Breast epithelium (tissue), 4 donors: ENCODE measurements around the gene MFSD6L. TPM values are rescaled to one million over a fixed set of nuclear protein-coding genes. Genes with fewer than 3 reads are reported as not detected.

Experiments
- DNase-seq, 2 donors: peaks; one replicate each; pipeline ENCODE4 v3.0.0-alpha.2; 2019; ENCODE audit warnings: low spot score in 2 of 2
- H3K27ac ChIP-seq, 2 donors: fragments of 200-600 bp; sonication (generic) in 1 of 2; one replicate each; pipeline ENCODE4 v1.5.1; 2016 to 2019; ENCODE audit warnings: mild to moderate bottlenecking in 1 of 2
- H3K27me3 ChIP-seq, 2 donors: fragments of 200-600 bp; sonication (generic) in 1 of 2; one replicate each; pipeline versions ENCODE4 v1.5.1 to v1.6.0; 2017 to 2019; ENCODE audit warnings: control low read depth in 1 of 2, mild to moderate bottlenecking in 1 of 2
- H3K36me3 ChIP-seq: fragments of 200-600 bp; one replicate; pipeline ENCODE4 v1.5.1; 2019
- H3K4me1 ChIP-seq, 2 donors: fragments of 200-600 bp; sonication (generic); one replicate each; pipeline ENCODE4 v1.5.1; 2016 to 2019; ENCODE audit warnings: control low read depth in 1 of 2
- H3K4me3 ChIP-seq, 3 donors: fragments of 200-600 bp; sonication (generic); 1 replicate in 2 of 3; 2 replicates in 1 of 3; pipeline ENCODE4 v1.5.1; 2016 to 2019; ENCODE audit warnings: mild to moderate bottlenecking in 3 of 3, moderate library complexity in 2 of 3
- H3K9me3 ChIP-seq, 2 donors: fragments of 200-600 bp; sonication (generic) in 1 of 2; one replicate each; pipeline ENCODE4 v1.5.1; 2016 to 2019; ENCODE audit warnings: control low read depth in 1 of 2
- CTCF ChIP-seq, 3 donors: fragments of 450-650 bp; IDR thresholded peaks; one replicate each; pipeline ENCODE4 v1.5.1; 2016 to 2017; ENCODE audit warnings: antibody characterized with exemption in 3 of 3, mild to moderate bottlenecking in 3 of 3, moderate library complexity in 3 of 3
- POLR2A ChIP-seq: fragments of 450-650 bp; IDR thresholded peaks from one replicate; pipeline ENCODE4 v1.6.1; 2016; ENCODE audit warnings: antibody characterized with exemption, mild to moderate bottlenecking, moderate library complexity
- POLR2AphosphoS5 ChIP-seq, 3 donors: sonication (generic); formaldehyde crosslinking; IDR thresholded peaks; one replicate each; pipeline ENCODE4 v1.6.1; 2017; ENCODE audit warnings: antibody characterized with exemption in 3 of 3
- intact Hi-C: fragments of 100-400 bp; cut with DNase I; formaldehyde crosslinking; loops from one replicate; pipeline ENCODE4 v1.15.1; 2023; ENCODE audit warnings: low total_unique reads
- total RNA-seq, 3 donors: library from RNA; depleted of rRNA; stranded (reverse); fragments of >200 nt; gene quantifications; one replicate each; pipeline ENCODE4 v1.1.0, GENCODE V29; 2016

Gene MFSD6L
- total RNA-seq, 3 donors from 2014 or later, result 0.48 to 0.98 (median 0.59) TPM

GRCh38 chr17:8822401-8823035, 23.4 kb upstream of the MFSD6L start:
- H3K36me3 ChIP-seq, result no peaks in the 10 kb centered on the region
- no peak overlapping the region for H3K27ac ChIP-seq
- TF ChIP-seq POLR2A, result no peak
- TF ChIP-seq CTCF (IDR thresholded peaks at IDR 0.05), result no peak
- no peak for TF ChIP-seq POLR2AphosphoS5 (IDR thresholded peaks at IDR 0.05)
- no peak overlapping the region for H3K4me3 ChIP-seq
- intact Hi-C loops, result no loop called here
- H3K9me3 ChIP-seq, result no peaks in the 10 kb centered on the region
- H3K4me1 ChIP-seq, result no peaks in the 10 kb centered on the region
- H3K27me3 ChIP-seq, result no peaks in the 10 kb centered on the region
- DNase-seq, result peak in 1 of 2 donors; percentile 1

GRCh38 chr17:8821446-8822105, 22.4 kb upstream of the MFSD6L start:
- no peaks in the 10 kb centered on the region for H3K9me3 ChIP-seq
- intact Hi-C loops, result no loop called here
- TF ChIP-seq POLR2AphosphoS5 (IDR thresholded peaks at IDR 0.05) (no peak), CTCF (IDR thresholded peaks at IDR 0.05) (no peak), POLR2A (no peak)
- no peak overlapping the region for H3K27ac ChIP-seq
- no peak overlapping the region for H3K4me3 ChIP-seq
- H3K27me3 ChIP-seq, result no peaks in the 10 kb centered on the region
- H3K4me1 ChIP-seq, result no peaks in the 10 kb centered on the region
- H3K36me3 ChIP-seq, result no peaks in the 10 kb centered on the region
- DNase-seq, result peak in 1 of 2 donors; percentile 9

GRCh38 chr17:8820311-8821010, 21.3 kb upstream of the MFSD6L start:
- no peak overlapping the region for H3K27ac ChIP-seq

GRCh38 chr17:8818654-8819330, 19.6 kb upstream of the MFSD6L start:
- intact Hi-C loops, result no loop called here
- no peak for DNase-seq
- Histone ChIP-seq H3K27me3 (no peaks in the 10 kb centered on the region), H3K4me1 (no peaks in the 10 kb centered on the region), H3K36me3 (no peaks in the 10 kb centered on the region), H3K9me3 (no peaks in the 10 kb centered on the region), H3K27ac (no peak overlapping the region), H3K4me3 (no peak overlapping the region)
- no peak for TF ChIP-seq POLR2AphosphoS5 (IDR thresholded peaks at IDR 0.05)
- no peak for TF ChIP-seq POLR2A
- no peak for TF ChIP-seq CTCF (IDR thresholded peaks at IDR 0.05)

More at GRCh38 chr17:8820311-8821010, 21.3 kb upstream of the MFSD6L start:
- H3K36me3 ChIP-seq, result no peaks in the 10 kb centered on the region
- no peaks in the 10 kb centered on the region for H3K27me3 ChIP-seq
- intact Hi-C loops, result no loop called here
- no peak overlapping the region for H3K4me3 ChIP-seq
- TF ChIP-seq POLR2A, result no peak
- no peak for TF ChIP-seq CTCF (IDR thresholded peaks at IDR 0.05)
- no peak for TF ChIP-seq POLR2AphosphoS5 (IDR thresholded peaks at IDR 0.05)
- H3K9me3 ChIP-seq, result no peaks in the 10 kb centered on the region
- DNase-seq, result no peak
- no peaks in the 10 kb centered on the region for H3K4me1 ChIP-seq
